Hepatocyte (in vitro differentiated cells): ENCODE measurements around the gene COX6B1. TPM values are rescaled to one million over a fixed set of nuclear protein-coding genes. Genes with fewer than 3 reads are reported as not detected.

ENCODE experiments used
- DNase-seq: peaks from one replicate; pipeline ENCODE4 v3.0.0-alpha.2; 2016; ENCODE audit warnings: low spot score
- H2AFZ ChIP-seq: fragments of 200-600 bp; sonication (generic); 2 replicates; pipeline ENCODE4 v1.6.0; 2016; ENCODE audit warnings: antibody characterized with exemption, mild to moderate bottlenecking
- H3K27ac ChIP-seq: fragments of 200-600 bp; sonication (generic); 2 replicates; pipeline ENCODE4 v1.5.1; 2016; ENCODE audit warnings: mild to moderate bottlenecking
- H3K27me3 ChIP-seq: fragments of 200-600 bp; sonication (generic); 2 replicates; pipeline ENCODE4 v1.6.1; 2016
- H3K36me3 ChIP-seq: fragments of 200-600 bp; sonication (generic); replicated peaks from 2 replicates; pipeline ENCODE4 v1.5.1; 2016; ENCODE audit warnings: low read depth; ENCODE audit not compliant: insufficient read depth
- H3K4me1 ChIP-seq: fragments of 200-600 bp; sonication (generic); 2 replicates; pipeline ENCODE4 v1.5.1; 2016; ENCODE audit warnings: mild to moderate bottlenecking, moderate library complexity; ENCODE audit not compliant: insufficient read depth
- H3K4me2 ChIP-seq: fragments of 200-600 bp; sonication (generic); 2 replicates; pipeline ENCODE4 v1.6.0; 2016
- H3K4me3 ChIP-seq: fragments of 200-600 bp; sonication (generic); 2 replicates; pipeline ENCODE4 v1.5.1; 2016; ENCODE audit warnings: mild to moderate bottlenecking
- H3K79me2 ChIP-seq: fragments of 200-600 bp; sonication (generic); 2 replicates; pipeline ENCODE4 v1.6.0; 2017; ENCODE audit warnings: mild to moderate bottlenecking
- H3K9me2 ChIP-seq: fragments of 200-600 bp; sonication (generic); replicated peaks from 2 replicates; pipeline ENCODE4 v1.6.0; 2017; ENCODE audit warnings: mild to moderate bottlenecking; ENCODE audit not compliant: insufficient read depth
- H3K9me3 ChIP-seq: fragments of 200-600 bp; sonication (generic); 2 replicates; pipeline ENCODE4 v1.5.1; 2016; ENCODE audit warnings: low read depth, mild to moderate bottlenecking
- H4K20me1 ChIP-seq: fragments of 200-600 bp; sonication (generic); 2 replicates; pipeline ENCODE4 v1.6.0; 2016; ENCODE audit warnings: mild to moderate bottlenecking; ENCODE audit not compliant: insufficient read depth, poor library complexity, severe bottlenecking
- CTCF ChIP-seq: fragments of 200-600 bp; sonication (generic); IDR thresholded peaks from 2 replicates; pipeline ENCODE4 v1.5.1; 2016; ENCODE audit warnings: antibody characterized with exemption, mild to moderate bottlenecking; ENCODE audit not compliant: poor library complexity
- EZH2 ChIP-seq: fragments of 200-600 bp; sonication (generic); IDR thresholded peaks from 2 replicates; pipeline ENCODE4 v1.6.1; 2016; ENCODE audit warnings: antibody characterized with exemption, mild to moderate bottlenecking, borderline replicate concordance
- EZH2phosphoT487 ChIP-seq: fragments of 200-600 bp; sonication (generic); IDR thresholded peaks from one replicate; pipeline ENCODE4 v1.6.1; 2018; ENCODE audit warnings: antibody characterized with exemption, mild to moderate bottlenecking, low read depth, moderate library complexity; ENCODE audit not compliant: unreplicated experiment, severe bottlenecking
- WGBS: methylation state at CpG from one replicate; pipeline ENCODE4 v1.1.6; 2016; ENCODE audit warnings: low lambda C conversion rate; ENCODE audit errors: missing lambda C conversion rate; 5-methylcytosine and 5-hydroxymethylcytosine counted together
- polyA plus RNA-seq: library from polyadenylated mRNA; unstranded; fragments of >200 nt; fragmentation: Nextera tagmentation; extraction: Ambion mirVana; gene quantifications from 2 replicates; pipeline ENCODE4 v1.2.1, GENCODE V29; 2016
- total RNA-seq: library from RNA; depleted of rRNA; stranded (reverse); fragments of >200 nt; gene quantifications from 2 replicates; pipeline ENCODE4 v1.2.3, GENCODE V29; 2014

COX6B1 gene
- total and polyA plus RNA-seq, 2 experiments from 2014 or later = 586 to 692 TPM

GRCh38 chr19:35666251-35666913, 18.3 kb downstream of the COX6B1 start, which contains the start of gene UPK1A:
UPK1A (plus strand) TSS chr19:35666517; CDS start chr19:35666813, 296 bp downstream.
- Histone ChIP-seq H3K9me3 (no peaks in the 10 kb centered on the region), H4K20me1 (no peaks in the 10 kb centered on the region), H3K4me2 (no peak within 1 kb of the TSS), H3K4me1 (no peaks in the 10 kb centered on the region), H3K27ac (no peak within 1 kb of the TSS), H3K4me3 (no peak within 1 kb of the TSS), H3K9me2 (no peaks in the 10 kb centered on the region), H2AFZ (no peak within 1 kb of the TSS), H3K27me3 (no peaks in the 10 kb centered on the region), H3K36me3 (no peaks in the 10 kb centered on the region), H3K79me2 (no peaks in the 10 kb centered on the region)
- no peak for TF ChIP-seq EZH2
- no peak for TF ChIP-seq CTCF
- no peak for TF ChIP-seq EZH2phosphoT487
- 74% methylated on average over 16 of the region's 16 CpGs for WGBS
- DNase-seq = no peak

- H3K4me1 ChIP-seq = no peaks in the 10 kb centered on the region
- no peak overlapping the region for H2AFZ ChIP-seq
- no peaks in the 10 kb centered on the region for H3K27me3 ChIP-seq
- no peak overlapping the region for H3K4me3 ChIP-seq
- no peaks in the 10 kb centered on the region for H3K36me3 ChIP-seq
- WGBS = 78% methylated on average over 4 of the region's 6 CpGs
- no peak for DNase-seq
- no peak overlapping the region for H3K4me2 ChIP-seq
- no peaks in the 10 kb centered on the region for H3K9me2 ChIP-seq
- H3K27ac ChIP-seq = no peak overlapping the region
- no peaks in the 10 kb centered on the region for H3K9me3 ChIP-seq
- no peak for TF ChIP-seq EZH2
- TF ChIP-seq EZH2phosphoT487 = no peak
- no peak for TF ChIP-seq CTCF
- H3K79me2 ChIP-seq = no peaks in the 10 kb centered on the region
- H4K20me1 ChIP-seq = no peaks in the 10 kb centered on the region
Observed at GRCh38 chr19:35669566-35669965, 21.4 kb downstream of the COX6B1 start.

GRCh38 chr19:35669974-35670373, 21.9 kb downstream of the COX6B1 start:
- H3K27me3 ChIP-seq = no peaks in the 10 kb centered on the region
- WGBS = 75% methylated on average over 4 of the region's 4 CpGs
- H3K4me3 ChIP-seq = no peak overlapping the region
- no peaks in the 10 kb centered on the region for H4K20me1 ChIP-seq
- TF ChIP-seq EZH2phosphoT487 (no peak), EZH2 (no peak), CTCF (no peak)
- H3K36me3 ChIP-seq = no peaks in the 10 kb centered on the region
- no peak overlapping the region for H3K27ac ChIP-seq
- no peaks in the 10 kb centered on the region for H3K9me2 ChIP-seq
- no peak for DNase-seq
- no peak overlapping the region for H3K4me2 ChIP-seq
- no peaks in the 10 kb centered on the region for H3K9me3 ChIP-seq
- H3K4me1 ChIP-seq = no peaks in the 10 kb centered on the region
- no peak overlapping the region for H2AFZ ChIP-seq
- no peaks in the 10 kb centered on the region for H3K79me2 ChIP-seq
